Measurements from ENCODE around the gene DNAAF1.

DNAAF1 gene

DNA sequence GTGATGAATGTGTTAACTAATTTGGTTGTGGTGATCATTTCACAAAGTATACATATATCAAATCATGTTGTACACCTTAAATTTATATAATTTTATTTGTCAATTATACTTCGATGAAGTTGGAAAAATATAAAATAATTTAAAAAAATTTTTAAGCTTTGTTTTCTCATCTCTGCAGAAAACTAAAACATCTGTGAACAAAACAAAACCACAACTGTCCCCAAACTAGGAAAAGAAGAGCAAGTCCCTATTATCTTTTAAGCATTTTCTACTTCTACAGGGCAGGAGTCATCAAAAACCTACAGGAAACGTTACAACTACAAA lies 6.6 kb upstream of the DNAAF1 start:
- in situ Hi-C loops (cut with HindIII; ENCODE audit: low sequenced_read_pairs), result no loop called here
- no peak for DNase-seq (ENCODE audit: low read depth, low spot score)

DNA sequence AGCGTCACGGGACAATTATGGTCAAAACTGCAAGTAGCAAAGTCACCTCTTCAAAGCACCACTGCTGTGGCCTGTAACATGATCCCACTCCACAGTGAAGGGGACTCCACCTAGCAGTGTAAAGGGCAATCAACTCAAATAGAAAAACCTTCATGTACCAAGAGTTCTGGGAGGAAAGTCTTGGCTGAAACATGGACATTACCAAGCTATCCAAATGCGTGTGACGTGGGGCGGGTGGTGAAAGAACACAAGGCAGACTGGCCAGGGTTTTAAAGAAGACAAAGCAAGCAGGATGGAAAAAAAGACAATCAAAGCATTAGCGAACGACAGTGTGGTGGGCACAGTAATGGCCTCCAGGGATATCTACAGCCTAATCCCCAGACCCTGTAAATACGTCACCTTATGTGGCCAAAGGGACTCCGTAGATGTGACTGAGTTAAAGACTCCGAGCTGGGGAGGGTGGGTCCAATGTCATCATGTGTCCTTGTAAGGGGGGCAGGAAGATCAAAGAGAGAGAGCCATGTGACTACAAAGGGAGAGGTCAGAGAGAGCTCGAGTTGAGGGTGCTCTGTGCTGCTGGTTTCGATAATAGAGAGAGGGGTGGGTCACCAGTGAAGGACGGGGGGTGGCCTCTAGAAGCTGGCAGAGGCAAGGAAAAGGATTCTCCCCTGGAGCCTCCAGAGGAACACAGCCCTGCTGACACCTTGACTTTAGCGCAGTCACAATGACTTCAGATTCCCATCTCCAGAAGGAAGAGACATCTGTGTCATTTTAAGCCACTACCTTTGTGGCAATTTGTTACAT lies 6.1 kb upstream of the DNAAF1 start:
- TF ChIP-seq, protein P1, sequence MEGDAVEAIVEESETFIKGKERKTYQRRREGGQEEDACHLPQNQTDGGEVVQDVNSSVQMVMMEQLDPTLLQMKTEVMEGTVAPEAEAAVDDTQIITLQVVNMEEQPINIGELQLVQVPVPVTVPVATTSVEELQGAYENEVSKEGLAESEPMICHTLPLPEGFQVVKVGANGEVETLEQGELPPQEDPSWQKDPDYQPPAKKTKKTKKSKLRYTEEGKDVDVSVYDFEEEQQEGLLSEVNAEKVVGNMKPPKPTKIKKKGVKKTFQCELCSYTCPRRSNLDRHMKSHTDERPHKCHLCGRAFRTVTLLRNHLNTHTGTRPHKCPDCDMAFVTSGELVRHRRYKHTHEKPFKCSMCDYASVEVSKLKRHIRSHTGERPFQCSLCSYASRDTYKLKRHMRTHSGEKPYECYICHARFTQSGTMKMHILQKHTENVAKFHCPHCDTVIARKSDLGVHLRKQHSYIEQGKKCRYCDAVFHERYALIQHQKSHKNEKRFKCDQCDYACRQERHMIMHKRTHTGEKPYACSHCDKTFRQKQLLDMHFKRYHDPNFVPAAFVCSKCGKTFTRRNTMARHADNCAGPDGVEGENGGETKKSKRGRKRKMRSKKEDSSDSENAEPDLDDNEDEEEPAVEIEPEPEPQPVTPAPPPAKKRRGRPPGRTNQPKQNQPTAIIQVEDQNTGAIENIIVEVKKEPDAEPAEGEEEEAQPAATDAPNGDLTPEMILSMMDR (IDR thresholded peaks at IDR 0.05; ENCODE audit: low read depth, low read length), result no peak
- no peak overlapping the region for H3K4me3 ChIP-seq (ENCODE audit: low read depth, low read length)
- in situ Hi-C loops (cut with HindIII; ENCODE audit: low sequenced_read_pairs), result no loop called here
- DNase-seq (ENCODE audit: low read depth, low spot score), result peak; percentile 58

More for the DNA sequence above, 6.6 kb upstream of the DNAAF1 start:
- TF ChIP-seq, protein P1 (IDR thresholded peaks at IDR 0.05; ENCODE audit: low read depth, low read length), result no peak
- no peak overlapping the region for H3K4me3 ChIP-seq (ENCODE audit: low read depth, low read length)

DNA sequence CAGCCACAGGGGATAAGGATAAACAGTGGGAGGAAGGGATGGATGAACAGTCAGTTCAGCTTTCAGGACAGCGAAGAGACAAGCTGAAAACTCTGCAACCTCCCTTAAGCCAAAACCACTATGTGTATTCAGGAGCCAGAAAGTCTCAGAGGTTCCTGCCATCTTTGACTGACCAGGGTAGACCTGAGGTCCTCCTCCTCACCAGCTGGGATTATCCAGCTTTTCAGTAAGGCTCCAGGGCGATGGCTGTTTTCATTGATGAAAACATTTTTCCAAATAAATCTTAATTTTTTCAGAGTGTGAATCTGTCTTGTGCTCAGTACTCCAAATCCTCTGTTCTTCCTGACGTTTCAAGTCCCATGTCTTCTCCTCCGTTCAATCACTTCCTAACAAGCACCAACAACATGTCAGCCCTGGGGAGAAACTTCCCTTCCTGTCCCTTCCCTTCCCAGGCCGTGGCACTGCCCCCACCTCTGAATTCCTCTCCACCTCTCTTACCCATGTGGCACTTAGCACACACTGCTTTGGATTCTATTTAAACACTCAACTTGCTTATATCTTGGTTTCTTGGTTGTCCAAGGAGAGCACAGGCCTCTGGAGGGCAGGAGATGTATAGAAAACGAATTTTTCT lies 5.4 kb upstream of the DNAAF1 start:
- H3K4me3 ChIP-seq (ENCODE audit: low read depth, low read length), result no peak overlapping the region
- TF ChIP-seq, protein P1 (IDR thresholded peaks at IDR 0.05; ENCODE audit: low read depth, low read length), result no peak
- no peak for DNase-seq (ENCODE audit: low read depth, low spot score)
- in situ Hi-C loops (cut with HindIII; ENCODE audit: low sequenced_read_pairs), result no loop called here

DNA sequence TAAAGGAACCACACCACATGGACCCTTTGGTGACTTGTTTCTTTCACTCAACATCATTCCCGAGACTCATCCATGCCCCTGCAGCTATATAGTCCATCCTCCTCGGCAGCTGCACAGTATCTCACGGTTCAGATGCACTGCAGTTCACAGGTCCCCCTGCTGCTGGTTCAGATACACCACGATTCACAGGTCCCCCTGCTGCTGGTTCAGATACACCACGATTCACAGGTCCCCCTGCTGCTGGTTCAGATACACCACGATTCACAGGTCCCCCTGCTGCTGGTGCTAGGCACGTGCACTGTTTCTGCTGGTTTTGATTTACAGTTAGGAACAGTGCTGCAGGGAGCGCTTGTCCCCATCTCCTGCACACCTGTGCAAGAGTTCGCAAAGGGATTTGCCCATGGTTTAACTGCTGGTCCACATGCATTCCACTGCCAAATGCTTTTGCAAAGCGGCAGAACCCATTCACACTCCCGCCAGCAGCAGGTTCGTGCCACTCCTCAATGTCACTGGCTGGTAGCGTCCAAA lies 3.9 kb upstream of the DNAAF1 start:
- no peak overlapping the region for H3K4me3 ChIP-seq (ENCODE audit: low read depth, low read length)
- TF ChIP-seq, protein P1 (IDR thresholded peaks at IDR 0.05; ENCODE audit: low read depth, low read length), result no peak
- in situ Hi-C loops (cut with HindIII; ENCODE audit: low sequenced_read_pairs), result no loop called here
- no peak for DNase-seq (ENCODE audit: low read depth, low spot score)

DNA sequence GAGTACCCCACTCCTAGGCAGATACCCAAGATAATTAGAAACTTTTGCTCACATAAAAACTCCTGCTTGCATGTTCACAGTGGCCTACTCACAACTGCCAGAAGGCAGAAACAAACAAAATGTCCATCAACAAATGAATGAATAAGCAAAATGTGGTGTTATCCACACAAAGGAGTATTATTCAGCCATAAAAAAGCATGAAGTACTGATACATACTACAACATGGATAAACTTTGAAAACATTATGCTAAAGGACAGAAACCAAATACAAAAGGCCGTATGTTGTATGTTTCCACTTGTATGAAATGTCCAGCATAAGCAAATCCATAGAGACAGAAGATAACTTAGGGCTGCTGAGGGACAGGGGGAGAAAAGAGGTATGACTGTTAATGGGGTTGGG lies 2.0 kb upstream of the DNAAF1 start:
- no peak overlapping the region for H3K4me3 ChIP-seq (ENCODE audit: low read depth, low read length)
- no peak for DNase-seq (ENCODE audit: low read depth, low spot score)
- TF ChIP-seq, protein P1 (IDR thresholded peaks at IDR 0.05; ENCODE audit: low read depth, low read length), result no peak
- in situ Hi-C loops (cut with HindIII; ENCODE audit: low sequenced_read_pairs), result no loop called here

DNA sequence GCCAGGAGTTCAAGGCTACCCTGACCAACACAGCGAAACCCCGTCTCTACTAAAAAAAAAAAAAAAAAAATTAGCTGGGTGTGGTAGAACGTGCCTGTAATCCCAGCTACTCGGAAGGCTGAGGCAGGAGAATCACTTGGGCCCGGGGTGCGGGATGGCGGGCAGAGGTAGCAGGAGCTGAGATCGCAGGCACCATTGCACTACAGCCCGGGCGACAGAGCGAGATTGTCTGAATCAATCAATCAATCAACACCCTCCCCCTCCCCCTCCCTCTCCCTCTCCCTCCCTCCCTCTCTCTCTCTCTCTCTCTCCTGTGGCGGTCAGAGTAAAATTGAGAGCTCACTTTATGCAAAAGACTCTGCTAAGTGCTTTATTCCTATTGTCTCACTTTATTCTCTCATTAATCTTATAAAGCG lies 1.3 kb upstream of the DNAAF1 start:
- no peak for DNase-seq (ENCODE audit: low read depth, low spot score)
- in situ Hi-C loops (cut with HindIII; ENCODE audit: low sequenced_read_pairs), result no loop called here

More for the DNA sequence above, 1.3 kb upstream of the DNAAF1 start:
- H3K4me3 ChIP-seq (ENCODE audit: low read depth, low read length), result peak overlapping the region; percentile 83
- TF ChIP-seq, protein P1 (IDR thresholded peaks at IDR 0.05; ENCODE audit: low read depth, low read length), result no peak
